GM12801 (cell line): ENCODE measurements around the gene XRCC6.

Source experiments
- TF ChIP-seq, protein P1 (sequence below): IDR thresholded peaks from one replicate; pipeline ENCODE4 v1.5.1; 2011; ENCODE audit warnings: control low read depth; ENCODE audit not compliant: insufficient read length; ENCODE audit errors: extremely low read depth

The XRCC6 gene

DNA sequence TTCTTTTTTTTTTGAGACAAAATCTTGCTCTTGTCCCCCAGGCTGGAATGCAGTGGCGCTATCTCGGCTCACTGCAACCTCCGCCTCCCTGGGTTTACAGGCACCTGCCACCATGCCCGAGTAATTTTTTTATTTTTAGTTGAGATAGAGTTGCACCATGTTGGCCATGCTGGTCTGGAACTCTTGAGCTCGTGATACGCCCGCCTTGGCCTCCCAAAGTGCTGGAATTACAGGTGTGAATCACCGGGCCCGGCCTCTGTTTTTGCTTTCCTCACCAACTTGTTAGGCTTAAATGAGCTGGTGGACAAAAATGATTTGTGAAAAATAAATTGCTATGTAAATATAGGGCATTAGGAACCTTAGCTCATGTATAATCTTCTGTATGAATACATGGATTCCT lies 81.7 kb downstream of the XRCC6 start:
- TF ChIP-seq, protein P1, sequence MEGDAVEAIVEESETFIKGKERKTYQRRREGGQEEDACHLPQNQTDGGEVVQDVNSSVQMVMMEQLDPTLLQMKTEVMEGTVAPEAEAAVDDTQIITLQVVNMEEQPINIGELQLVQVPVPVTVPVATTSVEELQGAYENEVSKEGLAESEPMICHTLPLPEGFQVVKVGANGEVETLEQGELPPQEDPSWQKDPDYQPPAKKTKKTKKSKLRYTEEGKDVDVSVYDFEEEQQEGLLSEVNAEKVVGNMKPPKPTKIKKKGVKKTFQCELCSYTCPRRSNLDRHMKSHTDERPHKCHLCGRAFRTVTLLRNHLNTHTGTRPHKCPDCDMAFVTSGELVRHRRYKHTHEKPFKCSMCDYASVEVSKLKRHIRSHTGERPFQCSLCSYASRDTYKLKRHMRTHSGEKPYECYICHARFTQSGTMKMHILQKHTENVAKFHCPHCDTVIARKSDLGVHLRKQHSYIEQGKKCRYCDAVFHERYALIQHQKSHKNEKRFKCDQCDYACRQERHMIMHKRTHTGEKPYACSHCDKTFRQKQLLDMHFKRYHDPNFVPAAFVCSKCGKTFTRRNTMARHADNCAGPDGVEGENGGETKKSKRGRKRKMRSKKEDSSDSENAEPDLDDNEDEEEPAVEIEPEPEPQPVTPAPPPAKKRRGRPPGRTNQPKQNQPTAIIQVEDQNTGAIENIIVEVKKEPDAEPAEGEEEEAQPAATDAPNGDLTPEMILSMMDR = no peak

- TF ChIP-seq, protein P1 = no peak
Measured at GRCh38 chr22:41709341-41709740, 88.2 kb downstream of the XRCC6 start.

DNA sequence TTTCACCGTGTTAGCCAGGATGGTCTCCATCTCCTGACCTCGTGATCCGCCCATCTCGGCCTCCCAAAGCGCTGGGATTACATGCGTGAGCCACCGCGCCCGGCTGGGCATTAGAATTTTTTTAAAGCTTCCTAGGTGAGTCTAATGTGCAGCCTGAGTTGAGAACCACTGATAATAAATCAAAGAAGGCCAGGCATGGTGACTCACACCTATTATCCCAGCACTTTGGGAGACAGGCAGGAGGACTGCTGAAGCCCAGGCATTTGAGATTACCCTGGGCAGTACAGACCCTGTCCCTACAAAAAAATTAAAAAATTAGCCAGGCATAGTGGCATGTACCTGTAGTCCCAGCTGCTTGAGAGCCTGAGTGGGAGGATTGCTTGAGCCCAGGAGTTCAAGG lies 91.9 kb downstream of the XRCC6 start:
- TF ChIP-seq, protein P1 = no peak
